HG02981 (cell line): ENCODE results near the gene TSC22D2.
"Not testable (repeated sequence)": the region's sequence is repeated elsewhere in the genome, so short reads cannot be mapped to it uniquely, and the experiment has no call there.

Experiments used
- ATAC-seq: cut with Tn5 transposase; IDR thresholded peaks from one replicate; pipeline ENCODE4 v1.9.1; 2021; ENCODE audit warnings: mild to moderate bottlenecking, moderate library complexity; ENCODE audit not compliant: unreplicated experiment

Gene TSC22D2

DNA sequence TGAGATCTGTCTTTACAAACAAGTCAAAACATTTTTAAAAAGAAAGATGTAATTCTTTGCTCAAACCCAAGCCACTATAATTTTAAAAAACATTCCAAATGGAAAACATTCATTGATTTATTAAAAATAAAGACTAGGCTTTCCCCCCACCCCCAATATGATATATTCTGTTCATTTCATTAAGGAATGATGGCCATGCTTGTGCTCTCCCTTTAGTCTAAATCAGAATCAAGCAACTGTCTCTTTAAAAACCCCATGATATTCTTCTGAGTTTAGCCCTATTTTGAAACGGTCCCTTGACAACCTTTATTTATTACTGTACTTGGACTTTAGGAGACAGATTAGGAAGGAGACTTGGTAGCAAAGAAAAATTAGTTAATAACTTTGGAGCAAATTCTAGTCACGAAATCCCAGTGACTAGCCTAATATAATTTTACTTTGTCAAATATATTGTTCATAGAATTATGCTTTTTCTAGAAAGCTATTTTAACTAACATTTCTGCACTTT, 38.4 kb downstream of the TSC22D2 start:
- no peak for ATAC-seq

DNA sequence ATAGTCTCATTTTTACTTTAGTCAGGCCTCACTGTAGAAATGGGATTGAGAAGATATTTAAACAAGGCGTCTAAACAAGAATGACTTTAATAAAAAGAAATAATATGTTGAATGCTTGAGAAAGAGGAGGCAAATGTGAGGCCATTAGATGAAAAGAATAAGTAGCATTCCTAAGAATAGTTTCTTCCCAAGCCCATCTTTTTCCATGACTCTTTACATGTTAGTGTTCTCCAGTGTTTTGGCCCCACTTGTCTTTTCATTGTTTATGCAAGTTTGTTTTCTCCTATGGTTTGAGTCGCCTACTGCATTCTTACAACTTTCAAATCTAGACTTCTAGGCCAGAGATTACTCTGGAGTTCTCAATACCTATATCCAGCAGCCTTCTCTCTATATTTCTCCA, 39.0 kb downstream of the TSC22D2 start:
- ATAC-seq = no peak

DNA sequence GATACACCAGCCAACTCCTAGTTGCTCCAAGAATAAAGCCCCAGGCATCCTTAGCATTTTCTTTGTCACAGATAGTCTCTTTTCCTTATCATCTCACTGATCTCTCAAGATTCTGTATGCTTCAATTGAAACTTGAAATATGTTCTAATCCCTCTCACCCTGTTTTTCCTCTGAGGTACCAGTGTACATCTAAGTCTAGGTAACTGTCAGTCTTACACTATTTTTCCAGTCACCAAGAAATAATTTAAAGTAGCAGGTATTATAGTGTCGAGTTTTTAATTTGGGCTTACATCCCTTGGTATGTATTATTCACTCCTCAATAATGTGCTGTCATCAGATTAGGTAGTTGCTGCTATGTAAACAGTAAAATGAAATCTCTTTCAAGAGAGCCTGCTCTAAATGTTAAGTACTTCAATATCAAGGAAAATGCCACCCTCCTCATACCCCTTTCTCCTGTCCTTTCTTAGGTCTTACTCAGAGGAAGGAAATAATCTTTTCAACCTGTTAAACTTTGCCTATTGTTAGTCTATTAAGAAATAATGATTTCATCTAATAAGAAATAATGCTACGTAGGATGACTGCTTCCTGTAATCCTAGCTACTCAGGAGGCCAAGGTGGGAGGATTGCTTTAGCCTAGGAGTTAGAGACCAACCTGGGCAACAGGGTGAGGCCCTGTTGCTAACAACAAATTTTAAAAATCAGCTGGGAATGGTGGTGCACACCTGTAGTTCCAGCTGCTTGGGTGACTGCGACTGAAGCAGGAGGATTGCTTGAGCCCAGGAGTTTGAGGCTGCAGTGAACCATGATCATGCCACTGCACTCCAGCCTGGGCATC, 39.8 kb downstream of the TSC22D2 start:
- ATAC-seq = no peak

DNA sequence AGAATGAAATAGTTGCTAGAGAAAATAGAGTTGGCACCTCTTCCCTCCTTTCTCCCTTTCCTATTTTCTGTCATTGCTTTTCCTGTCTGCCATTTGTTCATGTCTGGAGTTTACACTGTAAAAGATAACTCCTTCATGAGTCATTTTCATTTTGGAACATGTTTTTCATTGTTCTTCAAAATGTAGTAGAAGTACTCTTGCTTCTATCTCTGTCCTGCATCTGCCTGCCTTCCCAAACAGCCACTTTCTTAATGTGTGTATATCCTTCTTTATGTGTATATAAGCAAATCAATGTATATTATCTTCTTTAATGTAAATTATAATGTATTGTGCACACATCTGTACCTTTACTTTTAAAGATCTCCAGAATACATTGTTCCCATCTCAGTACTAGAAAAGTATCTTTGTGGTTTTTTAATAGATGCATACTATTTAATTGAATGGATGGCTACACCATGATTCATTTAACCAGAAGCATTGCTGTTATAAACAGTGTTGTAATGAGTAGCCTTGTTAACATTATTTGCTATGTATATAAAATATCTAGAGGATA, 41.1 kb downstream of the TSC22D2 start:
- no peak for ATAC-seq

DNA sequence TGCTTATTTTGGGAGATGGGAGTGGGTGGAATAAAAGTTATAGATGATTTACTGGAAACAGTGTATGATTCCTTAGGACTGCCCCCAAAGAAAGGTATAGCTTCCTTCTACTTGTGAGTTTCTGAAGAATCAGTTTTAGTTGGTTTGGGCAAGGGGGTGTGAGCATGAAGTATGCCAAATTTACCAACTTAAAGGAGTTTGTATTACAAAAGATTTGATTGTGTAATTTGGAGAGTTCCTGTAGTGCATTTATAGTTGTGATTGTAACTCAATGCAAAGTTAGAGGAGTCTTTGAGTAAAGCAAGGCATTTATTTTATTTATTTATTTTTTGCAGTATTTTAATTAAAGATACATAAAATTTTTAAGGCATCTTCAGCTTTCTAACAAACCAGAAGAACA, 42.8 kb downstream of the TSC22D2 start:
- no peak for ATAC-seq

DNA sequence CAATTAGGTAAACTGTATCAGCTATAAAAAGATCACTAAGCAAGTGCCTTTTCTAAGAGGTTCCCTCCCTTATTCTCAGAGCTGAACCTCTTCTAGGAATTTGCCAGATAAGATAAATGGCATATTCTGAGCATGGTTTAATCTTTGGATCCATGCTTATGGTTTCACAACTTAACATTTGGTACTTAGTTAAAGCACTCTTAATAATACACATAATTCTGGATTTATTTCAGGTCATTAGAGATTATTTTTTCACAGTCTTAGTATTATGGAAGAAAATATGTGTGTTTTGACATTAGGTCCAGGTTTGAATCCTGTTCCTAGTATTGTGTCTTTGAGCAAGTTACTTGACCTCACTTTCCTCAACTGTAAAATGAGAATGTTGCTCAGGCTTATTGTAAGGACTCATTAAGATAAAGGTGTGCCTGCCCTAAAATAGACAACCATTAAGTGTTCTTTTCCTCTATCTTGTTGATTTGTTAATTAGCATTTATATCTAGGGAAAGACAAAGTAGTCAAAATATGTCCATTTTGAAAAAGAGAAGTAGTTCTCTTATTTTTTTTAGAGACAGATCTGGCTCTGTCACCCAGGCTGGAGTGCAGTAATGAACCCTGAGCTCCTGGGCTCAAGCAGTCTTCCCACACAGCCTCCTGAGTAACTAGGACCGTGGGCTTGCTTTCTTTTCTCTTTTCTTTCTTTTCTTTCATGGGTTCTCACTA, 43.4 kb downstream of the TSC22D2 start:
- no peak for ATAC-seq

DNA sequence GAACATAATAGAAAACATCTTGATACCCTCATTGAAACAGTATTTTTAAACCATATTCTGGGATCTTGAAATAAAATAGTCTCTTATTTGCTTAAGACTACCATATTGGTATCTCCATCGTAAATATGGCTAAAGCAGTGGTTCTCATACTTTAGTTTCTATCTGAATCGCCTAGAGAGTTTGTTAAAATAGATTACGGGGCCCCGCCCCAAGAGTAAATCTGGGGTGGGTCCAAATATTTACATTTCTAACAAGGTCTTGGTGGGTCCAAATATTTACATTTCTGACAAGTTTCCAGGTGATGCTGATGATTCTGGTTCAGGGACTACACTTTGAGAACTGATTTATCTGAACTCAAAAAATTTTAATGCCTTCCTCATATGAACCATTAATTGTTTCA, 45.3 kb downstream of the TSC22D2 start:
- ATAC-seq = no peak

DNA sequence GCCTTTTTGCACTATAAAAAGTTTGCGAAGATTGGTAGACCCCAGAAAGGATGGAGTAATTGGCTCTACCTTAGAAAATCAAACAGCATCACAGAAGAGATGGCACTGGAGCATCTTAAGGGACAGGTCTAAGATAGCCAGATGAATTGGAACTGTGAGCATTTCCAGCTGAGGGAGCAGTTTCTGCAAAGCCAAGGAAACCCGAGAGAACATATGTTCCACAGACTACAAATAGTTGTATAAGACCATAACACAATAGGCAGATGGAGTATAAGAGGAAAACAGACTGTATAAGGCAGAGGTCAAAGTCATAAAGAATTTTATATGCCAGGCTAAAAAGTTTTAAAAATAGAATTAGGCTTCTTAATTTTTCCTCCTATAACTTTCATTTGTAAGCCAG, 46.0 kb downstream of the TSC22D2 start:
- ATAC-seq = no peak

DNA sequence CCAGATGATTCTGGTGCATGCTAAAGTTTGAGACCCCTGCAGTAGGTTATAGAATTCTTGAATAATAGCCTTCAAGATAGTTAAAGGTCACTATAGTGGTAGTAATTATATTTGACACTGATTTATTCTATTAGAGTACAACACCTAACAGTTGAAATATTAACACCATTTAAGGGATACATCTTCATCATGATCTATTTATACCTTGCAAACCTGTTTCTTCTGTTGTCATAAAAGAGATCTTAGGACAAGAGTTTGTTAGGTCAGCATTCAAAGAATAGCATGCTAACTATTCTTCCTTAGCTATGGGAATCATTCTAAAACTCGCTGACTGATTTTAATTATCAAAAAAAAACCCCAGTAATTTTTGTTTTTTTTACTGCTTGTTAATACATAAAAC, 46.5 kb downstream of the TSC22D2 start:
- ATAC-seq = no peak

DNA sequence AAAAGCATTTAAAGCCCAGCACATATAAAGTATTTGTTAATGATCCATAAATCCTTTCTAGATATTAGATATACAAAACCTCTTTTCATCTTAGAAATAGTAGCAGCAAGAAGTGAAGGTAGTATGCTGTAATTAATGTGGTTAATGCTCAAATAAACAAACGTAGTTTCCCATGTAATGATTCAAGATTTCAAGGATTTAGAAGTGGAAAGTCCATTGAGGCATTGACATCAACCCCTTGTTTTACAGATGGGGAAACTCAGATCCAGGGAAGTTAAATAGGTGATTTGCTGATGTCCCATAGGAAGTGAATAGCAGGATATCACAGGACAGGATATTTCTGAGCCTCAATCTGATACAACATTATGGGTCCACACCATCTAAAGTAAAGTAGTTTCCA, 47.2 kb downstream of the TSC22D2 start:
- no peak for ATAC-seq

DNA sequence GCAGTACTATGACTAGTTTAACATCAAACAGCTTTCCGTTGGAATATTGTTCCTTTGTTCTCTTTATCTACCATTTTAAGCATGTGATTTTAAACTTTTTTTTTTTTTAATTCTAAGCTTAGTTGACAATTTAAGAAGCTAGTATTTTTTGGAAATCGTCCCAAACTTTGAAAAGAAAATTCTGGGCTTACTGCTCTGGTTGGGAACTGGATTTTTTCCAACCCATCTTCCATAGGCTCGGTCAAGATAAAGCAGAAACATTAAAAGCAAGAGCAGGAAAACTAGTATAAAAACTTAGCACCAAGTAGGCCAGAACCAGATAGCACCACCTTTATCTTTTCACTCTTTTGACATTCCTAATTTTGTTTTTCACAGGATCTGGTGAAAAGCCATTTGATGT, 49.9 kb downstream of the TSC22D2 start:
- no peak for ATAC-seq

DNA sequence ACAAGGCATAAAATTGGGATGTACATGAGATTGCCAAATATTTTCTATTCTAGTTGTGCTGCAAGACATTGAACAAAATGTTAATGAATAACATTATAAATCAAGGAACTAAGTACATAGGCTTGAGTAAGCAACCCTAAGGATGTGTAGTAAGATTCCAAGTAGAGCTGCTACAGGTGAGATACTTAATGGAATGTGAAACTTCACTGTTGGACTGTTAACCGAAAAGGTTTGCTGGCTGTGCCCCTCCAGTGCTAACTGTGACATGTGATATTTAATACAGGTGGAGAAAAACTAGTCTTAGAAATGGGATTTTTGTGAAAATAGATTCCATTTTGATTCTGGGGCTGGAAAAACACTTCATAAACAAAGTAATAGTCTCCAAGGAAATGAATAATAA, 52.4 kb downstream of the TSC22D2 start:
- no peak for ATAC-seq

DNA sequence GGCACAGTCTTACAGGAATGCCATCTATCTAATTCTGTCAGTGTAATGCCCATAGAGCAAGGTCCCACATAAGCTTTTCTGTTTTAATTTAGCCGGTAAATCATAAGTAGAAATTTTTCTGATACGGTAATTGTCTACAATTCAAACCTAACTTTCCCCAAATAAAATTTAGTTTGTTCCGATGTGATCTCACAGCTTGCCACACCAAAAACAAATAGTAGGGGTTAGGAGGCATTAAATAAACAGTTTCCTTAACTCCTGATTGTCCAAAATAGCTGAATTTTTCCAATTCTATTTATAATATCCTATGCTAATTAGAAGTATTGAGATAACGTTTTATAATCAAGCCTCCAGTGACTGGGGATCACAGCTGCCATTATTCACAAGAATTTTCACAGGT, 53.3 kb downstream of the TSC22D2 start:
- no peak for ATAC-seq

DNA sequence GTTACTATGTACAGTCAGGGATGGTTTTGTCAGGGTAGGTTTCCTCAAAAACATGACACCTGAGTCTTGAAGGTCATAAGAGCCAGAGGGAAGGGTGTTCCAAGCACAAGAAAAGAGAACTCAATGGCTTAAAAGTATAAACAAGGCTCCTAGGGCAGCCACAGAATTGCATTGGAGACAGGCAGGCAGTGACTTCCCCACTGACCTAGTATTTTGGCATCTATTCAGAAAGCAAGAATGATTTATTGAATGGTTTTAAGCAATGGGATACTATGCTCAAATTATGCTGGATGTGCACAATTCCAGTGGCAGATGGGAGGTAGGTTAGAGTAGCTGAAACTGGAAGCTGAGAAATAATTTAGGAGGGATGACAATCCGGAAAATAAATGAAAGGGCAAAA, 54.0 kb downstream of the TSC22D2 start:
- no peak for ATAC-seq

DNA sequence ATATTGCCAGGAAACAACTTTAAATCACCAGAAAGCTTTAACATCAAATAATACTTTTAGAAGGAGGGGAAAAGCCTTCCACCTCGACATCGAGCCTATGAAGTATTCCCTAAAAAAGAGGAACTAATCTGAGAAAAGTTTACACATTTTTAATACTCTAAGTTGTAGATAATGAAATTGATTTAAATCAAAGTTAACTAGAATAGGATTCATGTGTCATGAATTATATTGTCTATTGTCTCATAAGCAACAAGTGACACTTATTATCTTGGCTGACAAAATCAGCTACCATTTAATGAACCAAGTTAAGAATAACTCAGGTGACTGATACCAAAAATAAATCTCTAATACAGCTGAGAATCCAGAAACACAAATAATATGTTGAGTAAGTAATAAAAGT, 56.6 kb downstream of the TSC22D2 start:
- ATAC-seq = no peak

DNA sequence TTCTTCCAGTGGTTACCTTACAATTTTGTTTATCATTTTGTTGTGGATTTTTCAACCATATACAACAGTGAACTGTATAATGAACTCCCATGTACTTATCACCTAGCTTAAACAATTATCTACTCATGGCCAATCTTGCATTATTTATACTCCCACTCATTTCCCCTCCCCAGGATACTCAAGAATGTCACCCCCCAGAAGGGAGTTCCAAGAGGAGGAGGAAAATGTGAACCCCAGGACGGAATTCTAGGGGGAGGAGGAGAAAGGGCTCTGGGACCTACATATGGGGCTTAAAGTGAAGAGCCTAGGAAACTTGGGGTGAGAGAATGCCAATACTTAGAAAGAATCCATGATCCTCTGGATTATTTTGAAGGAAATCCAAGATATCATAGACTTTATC, 59.3 kb downstream of the TSC22D2 start:
- ATAC-seq = no peak

DNA sequence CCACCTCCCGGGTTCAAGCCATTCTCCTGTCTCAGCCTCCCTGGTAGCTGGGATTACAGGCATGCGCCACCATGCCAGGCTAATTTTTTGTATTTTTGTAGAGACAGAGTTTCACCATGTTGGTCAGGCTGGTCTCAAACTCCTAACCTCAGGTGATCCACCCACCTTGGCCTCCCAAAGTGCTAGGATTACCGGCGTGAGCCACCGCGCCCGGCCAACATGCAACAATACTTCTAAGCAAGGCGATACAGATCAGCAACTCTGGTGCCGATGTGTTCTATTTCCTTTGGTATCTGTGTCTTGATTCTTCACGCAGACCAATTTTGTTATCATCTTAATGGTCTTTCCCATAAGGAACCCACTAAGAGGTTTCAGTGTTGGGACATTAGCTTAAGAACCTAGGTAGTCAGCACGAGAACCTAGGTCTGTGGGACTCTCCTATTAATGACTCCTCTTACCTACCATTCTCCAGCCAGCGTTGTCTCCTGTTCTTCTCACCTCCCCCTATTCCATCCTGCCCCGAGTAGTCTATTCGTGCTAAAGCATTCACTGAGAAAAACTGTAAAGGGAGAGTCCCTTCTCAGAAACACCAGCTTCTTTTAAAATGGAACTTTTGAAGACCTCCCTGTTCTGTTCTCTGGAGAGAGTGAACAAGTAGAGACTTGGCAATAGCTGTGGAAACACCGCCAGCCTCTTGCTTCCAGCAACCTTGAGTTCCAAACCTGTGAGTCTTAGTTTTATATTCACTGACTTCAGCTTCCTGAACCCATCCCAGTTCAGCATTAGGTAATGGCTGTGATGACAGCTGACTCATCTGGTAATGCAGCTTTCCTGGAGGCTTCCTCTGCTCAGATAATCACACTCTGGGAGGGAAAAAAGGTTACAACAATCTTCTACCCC, 61.2 kb downstream of the TSC22D2 start:
- no peak for ATAC-seq

DNA sequence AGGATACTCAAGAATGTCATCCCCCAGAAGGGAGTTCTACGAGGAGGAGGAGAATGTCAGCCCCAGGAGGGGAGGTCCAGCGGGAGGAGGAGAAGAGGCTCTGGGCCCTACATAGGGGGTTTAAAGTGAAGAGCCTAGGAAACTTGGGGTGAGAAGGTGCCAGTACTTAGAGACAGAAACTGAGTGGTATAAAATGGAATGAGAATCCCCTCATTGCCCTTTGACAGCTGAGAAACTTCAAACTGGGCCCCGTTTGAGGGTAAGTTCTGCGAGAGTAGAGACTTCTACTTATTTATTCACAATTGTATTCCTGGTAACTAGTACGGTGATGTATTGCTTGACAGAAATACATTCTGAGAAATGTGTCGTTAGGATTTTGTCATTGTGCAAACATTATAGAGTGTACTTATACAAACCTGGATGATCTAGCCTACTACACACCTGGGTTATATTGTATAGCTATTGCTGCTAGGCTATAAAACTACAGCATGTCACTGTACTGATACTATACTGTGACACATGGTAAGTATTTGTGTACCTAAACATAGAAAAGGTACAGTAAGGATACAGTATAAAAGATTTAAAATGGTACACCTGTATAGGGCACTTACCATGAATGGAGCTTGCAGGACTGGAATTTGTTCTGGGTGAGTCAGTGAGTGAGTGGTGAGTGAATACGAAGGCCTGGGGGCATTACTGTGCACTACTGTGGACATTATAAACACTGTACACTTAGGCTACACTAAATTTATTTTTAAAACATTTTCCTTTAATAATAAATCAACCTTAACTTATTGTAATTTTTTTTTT, 62.0 kb downstream of the TSC22D2 start:
- ATAC-seq = no peak

DNA sequence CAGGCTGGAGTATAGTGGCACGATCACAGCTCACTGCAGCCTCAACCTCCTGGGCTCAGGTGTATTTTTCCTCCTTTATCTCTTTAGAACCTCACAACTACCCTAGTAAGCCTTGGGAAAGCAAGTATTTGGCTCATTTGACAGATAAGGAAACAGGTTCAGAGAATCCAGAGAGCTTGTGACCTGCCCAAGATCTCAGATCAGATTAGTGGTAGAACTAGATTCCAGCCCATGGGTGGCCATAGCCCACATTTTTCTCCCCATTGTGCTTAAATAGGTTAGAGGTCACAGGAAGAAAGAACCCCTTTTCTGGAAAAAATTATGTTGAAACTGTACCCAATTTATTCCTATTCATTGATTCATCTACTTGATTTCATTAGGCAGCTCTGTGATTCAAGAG, 64.3 kb downstream of the TSC22D2 start:
- no peak for ATAC-seq

DNA sequence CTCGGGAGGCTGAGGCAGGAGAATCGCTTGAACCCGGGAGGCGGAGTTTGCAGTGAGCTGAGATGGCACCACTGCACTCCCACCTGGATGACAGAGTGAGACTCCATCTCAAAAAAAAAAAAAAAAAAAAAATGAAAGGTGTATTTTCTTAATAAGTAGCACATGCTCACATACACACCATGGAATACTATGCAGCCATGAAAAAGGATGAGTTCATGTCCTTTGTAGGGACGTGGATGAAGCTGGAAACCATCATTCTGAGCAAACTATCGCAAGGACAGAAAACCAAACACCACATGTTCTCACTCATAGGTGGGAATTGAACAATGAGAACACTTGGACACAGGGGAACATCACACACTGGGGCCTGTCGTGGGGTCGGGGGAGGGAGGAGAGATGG, 65.1 kb downstream of the TSC22D2 start:
- not testable (repeated sequence) for ATAC-seq
